RPMI7951 (cell line): ENCODE measurements around the gene TNFRSF4. TPM values are rescaled to one million over a fixed set of nuclear protein-coding genes. Genes with fewer than 3 reads are reported as not detected.

ENCODE experiments used
- DNase-seq: peaks from one replicate; pipeline ENCODE4 v3.0.0-alpha.2; 2012; ENCODE audit warnings: low read depth
- total RNA-seq: library from RNA; depleted of rRNA; stranded (reverse); fragments of >200 nt; shearing (Covaris generic); gene quantifications from 2 replicates; pipeline ENCODE4 v1.2.3, GENCODE V29; 2014

The TNFRSF4 gene
- total RNA-seq, 1 experiment from 2014 or later, result not detected

DNA sequence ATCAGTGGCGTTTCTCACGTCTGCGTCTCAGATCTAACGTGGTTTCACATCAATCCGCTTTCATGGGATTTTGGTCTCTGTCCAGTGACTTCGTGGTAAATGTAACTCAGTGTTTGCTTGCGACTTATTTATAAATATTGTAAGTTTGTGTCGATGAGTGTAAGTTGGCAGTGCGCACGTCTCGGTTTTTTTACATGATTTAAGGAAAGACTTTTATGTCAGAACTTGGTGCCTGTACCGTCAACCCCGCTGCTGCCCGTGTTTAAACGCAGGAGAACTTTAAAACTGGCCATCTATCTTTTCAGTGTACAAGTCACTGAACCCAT is 19.6 kb upstream of the TNFRSF4 start:
- DNase-seq, result no peak

DNA sequence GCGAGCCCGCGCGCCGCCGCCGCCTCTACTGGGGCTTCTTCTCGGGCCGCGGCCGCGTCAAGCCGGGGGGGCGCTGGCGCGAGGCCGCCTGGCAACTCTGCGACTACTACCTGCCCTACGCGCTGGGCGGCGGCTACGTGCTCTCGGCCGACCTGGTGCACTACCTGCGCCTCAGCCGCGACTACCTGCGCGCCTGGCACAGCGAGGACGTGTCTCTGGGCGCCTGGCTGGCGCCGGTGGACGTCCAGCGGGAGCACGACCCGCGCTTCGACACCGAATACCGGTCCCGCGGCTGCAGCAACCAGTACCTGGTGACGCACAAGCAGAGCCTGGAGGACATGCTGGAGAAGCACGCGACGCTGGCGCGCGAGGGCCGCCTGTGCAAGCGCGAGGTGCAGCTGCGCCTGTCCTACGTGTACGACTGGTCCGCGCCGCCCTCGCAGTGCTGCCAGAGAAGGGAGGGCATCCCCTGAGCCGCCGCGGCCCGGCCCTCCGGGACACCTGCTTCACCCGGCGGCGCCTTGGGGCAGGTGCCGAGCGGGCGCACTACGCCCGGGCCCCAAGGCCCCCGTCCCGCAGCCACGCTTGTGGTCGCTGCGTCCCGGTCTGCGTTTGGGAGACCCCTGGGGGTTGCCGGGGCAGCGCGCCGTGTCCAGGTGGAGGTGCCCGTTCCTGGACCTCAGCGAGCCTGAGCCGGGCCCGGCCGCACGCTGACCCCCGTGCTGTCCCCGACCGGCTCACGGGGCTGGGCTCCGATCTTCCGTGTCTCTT is 19.0 kb upstream of the TNFRSF4 start:
- DNase-seq, result no peak

DNA sequence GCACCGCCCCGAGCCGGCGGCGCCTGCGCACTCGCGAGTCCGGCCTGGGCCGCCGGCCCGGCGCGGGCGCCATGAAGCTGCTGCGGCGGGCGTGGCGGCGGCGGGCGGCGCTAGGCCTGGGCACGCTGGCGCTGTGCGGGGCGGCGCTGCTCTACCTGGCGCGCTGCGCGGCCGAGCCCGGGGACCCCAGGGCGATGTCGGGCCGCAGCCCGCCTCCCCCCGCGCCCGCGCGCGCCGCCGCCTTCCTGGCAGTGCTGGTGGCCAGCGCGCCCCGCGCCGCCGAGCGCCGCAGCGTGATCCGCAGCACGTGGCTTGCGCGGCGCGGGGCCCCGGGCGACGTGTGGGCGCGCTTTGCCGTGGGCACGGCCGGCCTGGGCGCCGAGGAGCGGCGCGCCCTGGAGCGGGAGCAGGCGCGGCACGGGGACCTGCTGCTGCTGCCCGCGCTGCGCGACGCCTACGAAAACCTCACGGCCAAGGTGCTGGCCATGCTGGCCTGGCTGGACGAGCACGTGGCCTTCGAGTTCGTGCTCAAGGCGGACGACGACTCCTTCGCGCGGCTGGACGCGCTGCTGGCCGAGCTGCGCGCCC is 18.3 kb upstream of the TNFRSF4 start, which contains the start of gene B3GALT6:
TSS of gene B3GALT6 (plus strand) at position 30 of the 588 bp plus-strand sequence. CDS start at position 72, 42 bp downstream.
- DNase-seq, result no peak

DNA sequence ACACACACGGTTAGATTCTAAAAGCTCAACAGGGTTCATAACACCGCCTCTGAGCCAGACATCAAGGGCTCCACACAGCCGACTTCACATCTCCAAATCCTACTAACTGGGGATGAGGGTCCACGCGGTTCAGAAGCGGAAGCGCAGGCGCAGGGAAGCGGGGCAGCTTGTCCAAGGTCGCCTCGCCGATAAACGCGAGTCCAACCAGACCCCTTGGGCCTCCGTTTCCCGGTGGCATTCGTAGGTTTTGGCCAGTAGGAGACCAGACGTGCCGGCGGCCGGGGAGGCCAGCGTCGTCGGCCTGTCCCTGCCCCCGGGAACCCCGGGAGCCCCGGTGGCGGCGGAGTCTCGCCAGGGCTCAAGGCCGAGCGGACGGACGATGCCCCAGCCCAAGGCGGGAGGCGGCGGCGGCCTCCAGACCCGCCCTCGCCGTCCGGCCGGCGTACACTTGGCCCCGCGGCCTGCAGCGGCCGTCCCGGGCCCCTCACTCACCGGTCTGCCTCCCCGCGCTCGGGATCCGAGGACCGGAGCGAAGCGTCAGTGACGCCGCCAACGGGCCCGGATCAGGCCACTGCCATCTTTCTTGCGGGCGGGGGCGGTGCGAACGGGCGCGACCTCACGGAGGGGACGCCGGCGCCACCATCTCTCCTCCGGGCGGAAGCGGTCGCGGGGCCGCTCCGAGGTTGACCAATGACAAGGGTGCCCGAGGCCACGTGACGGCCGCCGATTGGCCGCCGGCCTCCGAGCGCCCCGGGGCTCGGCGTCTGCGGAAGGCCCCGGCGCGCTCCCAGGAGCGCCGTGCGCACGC is 17.7 kb upstream of the TNFRSF4 start, which contains the start of gene SDF4:
TSS of gene SDF4 (minus strand) at position 602 of the 808 bp plus-strand sequence. CDS start 3,229 bp downstream, outside the sequence.
- peak; percentile 94 for DNase-seq

DNA sequence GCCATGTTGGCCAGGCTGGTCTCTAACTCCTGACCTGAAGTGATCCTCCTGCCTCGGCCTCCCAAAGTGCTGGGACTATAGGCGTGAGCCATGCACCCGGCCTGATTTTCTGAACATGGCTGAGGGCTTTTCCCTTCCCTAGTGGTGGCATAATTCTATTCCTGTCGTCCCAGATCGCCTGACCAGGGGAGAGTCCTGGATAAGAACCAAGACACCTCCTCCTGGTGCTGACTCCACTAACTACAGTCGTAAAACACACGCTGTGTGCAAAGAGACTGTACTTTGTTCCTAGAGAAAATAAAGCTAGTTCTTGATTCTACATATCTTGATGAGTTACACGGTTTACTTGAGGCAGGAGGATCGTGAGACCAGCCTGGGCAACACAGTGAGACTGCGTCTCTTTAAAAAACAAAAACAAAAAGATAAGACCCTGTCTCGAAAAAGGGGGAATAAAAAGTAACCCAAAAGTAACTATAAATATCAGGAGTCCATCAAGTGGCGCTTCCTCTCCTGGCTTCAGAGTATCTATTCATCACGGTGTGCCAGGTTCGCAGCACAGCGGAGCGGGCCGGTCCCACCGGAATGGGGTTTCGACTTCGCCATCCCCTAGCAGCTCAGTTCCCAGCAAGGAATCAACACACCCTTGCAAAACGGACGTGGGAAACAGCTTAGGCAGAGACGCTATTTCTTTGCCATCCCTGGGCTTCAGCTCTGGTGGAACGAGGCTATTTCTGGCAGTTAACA is 16.9 kb upstream of the TNFRSF4 start:
- peak; percentile 69 for DNase-seq

DNA sequence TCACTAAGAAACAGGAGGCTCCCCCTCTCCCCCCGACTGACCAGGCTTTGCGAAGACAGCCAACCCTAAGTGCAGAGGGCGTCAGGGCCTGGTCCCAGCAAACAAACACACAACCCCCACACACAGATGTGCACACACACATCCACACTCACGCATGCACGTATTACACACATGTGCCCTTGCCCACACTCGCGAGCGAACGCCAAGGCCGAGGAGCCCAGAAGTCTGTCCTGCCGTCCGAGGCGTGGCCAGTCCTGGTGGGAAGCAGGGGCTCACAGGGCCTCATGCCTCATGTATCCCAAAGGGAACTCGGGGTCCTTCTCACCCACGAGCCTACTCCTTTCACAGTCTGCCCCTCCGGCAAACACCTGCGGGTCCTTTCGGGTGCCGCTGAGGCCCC is 15.8 kb upstream of the TNFRSF4 start:
- DNase-seq, result no peak

DNA sequence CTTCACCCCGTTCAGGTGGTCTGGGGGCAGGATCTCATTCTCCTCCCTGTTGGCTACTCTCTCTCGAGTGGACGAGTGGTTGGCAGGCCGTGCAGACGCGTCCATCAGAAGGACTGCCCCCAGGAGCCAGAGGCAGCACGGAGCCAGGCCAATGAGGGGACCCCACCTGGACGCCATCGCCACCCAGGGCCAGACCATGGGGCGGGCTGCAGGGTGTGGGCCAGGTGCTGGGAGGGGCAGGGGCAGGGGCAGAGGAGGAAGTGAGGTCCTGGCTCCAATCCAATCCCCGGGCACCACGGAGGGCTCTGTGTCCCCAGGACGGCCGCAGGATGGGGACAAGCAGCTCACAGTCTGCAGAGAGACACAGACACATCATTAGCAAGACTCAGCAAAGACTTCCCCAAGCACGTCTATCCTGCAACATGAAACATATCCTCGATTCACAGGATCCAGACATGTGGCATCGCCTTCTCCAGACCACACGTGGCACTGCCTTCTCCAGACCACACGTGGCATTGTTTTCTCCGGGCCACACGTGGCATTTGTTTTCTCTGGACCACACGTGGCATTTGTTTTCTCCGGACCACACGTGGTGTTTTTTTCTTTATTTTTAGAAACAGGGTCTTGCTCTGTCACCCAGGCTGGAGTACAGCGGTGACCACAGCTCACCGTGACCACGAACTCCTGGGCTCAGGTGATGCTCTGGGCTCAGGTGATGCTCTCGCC is 14.8 kb upstream of the TNFRSF4 start:
- no peak for DNase-seq

DNA sequence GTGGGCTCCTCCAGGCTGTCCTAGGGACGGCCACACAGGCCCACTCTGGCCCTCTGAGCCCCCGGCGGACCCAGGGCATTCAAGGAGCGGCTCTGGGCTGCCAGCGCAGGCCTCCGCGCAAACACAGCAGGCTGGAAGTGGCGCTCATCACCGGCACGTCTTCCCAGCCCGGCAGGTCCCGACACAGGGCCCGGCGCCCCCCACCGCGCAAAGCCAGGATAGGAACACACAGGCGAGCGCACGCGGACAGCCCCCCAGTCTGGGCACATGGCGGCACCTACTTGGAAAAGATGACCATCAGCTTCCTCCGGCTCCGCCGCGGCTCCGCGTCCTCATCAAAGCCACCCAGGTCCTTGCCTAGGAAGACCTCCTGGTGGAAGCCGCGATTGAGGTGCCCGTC is 14.2 kb upstream of the TNFRSF4 start:
- DNase-seq, result no peak

DNA sequence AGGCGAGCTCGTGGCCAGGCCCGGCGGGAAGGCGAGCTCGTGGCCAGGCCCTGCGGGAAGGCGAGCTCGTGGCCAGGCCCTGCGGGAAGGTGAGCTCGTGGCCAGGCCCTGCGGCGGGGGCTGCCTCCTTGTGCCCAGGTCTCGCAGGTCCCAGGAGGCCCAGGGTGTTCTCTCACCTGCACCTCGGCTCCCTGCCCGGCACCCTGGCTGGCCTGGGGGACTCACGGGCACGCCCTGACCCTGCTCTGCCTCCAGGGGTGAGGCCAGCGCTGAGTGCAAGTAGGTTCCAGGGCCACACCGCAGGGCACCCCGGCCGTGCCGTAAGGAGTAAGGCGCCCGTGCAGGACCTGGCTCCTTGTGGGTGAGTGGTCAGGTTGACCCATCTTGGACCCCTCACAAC is 13.4 kb upstream of the TNFRSF4 start:
- DNase-seq, result no peak

DNA sequence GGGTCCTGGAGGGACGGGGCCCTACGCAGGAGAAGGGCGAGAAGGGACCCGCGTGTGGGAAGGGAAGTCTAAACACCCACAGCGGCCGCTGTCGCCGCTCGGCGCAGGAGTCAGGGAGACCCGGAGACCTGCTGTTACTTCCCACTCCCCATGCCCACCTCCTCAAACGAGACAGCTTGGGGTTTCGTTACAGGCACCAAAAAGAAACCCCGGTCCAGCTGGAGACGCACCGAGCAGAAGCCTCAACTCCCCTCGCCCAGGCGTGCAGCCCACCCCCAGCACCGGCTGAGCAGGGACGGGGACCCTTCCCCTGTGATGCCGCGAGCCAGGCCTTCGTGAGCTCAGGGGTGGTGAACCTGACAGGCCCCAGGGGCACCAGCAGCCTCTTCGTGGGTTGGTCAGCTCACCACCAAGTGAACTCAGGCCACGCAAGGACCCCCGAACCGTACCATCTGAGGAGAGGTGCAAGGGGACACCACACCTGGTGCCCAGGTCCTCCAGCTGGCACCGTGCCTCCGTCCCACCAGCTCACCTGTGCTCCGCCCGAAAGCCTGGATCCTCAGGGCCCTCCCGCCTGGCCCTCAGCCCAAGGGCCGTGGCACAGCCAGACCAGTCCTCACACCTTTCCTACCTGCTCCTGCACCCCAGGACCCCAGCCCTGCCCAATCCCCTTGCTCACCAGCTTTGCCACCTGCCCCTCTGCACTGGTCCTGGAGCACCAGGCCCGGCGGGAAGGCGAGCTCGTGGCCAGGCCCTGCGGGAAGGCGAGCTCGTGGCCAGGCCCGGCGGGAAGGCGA is 12.8 kb upstream of the TNFRSF4 start:
- no peak for DNase-seq

DNA sequence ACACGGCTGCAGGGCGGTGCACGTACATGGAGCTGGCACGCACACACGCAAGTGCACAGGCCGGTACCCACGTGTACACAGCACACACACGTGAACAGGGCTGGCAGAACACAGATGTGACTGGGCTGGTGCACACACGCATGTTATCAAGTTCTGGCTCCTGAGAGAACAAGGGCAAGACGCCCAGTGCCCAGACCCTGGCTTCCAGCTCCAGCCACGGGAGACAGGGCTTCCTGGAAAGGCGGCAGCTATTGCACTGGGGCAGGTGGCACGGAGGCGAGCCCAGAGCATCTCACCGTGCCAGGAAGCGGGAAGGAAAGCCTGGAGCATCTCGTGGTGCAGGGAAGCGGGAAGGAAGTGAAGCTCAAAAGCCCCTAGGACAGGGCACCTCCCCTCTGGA is 12.0 kb upstream of the TNFRSF4 start:
- no peak for DNase-seq

DNA sequence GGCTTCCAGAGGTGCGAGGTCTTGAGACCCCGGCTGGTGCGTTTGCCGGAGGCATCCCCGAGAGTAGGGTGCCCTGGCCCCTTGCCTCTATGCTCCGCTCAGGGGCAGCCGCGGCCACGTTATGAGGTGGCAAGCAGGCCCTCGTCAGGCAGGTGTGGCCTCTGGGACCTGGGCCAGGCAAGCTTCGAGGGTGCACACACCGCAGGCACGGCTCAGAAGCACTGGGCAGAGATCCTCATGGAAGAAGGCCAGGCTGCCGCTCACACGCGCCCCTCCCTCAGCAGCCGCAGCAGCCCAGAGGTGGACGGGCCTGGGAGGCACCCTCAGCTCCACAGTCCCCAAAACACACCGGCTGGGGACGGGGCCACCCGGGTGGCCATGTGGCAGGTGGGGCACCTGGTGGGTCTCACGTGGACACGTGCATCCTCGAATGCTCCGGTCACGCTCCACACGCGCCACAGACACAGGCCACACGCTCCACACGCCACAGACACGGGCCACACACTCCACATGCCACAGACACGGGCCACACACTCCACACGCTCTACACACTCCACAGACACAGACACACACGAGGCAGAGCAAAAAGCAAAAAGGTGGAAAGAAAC is 11.4 kb upstream of the TNFRSF4 start:
- DNase-seq, result no peak

DNA sequence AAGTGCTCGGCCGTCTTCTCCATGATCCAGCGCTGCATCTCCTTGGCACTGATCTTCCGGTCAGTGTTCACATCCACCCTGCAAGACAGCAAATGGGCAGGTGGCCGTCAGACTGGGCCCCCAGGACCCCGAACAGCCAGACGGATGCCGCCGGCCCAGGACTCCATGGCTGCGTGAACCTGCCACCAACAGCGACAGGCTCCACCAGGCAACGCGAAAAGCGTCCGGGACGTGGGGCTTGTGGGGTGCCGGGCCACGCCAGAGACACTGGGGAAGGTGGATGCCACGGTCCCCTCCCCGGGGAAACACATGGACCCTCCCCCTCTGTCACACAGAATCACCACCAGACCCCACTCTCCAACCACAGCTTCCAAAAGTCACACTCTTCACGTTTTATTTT is 9.9 kb upstream of the TNFRSF4 start:
- no peak for DNase-seq

DNA sequence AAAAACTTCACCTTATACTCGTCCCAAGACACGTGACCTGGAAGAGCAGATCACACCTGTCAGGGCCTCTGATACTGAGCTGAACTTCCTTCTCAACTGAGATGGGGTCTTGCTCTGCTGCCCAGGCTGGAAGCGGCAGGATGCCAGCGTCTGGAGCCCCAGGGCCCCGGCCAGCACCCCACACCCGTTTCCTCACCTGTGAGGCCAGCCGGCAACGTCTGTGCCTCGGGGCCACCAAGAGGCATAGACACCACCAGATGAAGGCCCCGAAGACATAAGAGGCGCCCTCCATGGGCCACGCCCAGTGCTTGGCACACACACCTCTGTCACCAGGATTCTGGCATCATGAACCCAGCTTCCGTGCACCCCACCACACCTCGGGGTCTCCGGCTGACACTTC is 9.4 kb upstream of the TNFRSF4 start:
- DNase-seq, result no peak

DNA sequence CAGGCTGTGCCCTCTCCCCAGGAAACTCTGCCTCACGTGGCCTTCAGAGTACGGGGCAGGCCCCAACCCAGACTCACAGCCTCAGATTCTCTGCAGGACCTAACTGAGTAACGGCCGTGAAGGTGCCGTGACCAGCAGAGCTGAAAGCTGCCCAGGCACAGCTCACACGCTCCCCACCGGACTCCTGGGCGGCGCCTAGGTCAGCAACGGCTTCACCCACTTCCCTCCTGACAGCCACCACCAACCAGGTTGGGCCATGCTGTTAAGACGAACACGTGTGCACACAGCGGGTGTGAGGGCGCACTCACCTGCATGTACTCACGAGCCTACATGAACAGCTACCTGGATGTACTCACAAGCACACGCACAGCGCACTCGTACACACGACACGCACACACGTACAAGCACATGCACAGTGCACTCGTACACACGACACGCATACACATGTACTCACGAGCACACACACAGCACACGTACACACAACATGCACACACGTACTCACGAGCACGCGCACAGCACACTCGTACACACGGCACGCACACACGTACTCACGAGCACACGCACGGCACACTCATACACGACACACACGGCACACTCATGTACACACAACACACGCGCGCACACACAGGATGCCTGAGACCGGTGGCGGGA is 8.7 kb upstream of the TNFRSF4 start:
- no peak for DNase-seq

DNA sequence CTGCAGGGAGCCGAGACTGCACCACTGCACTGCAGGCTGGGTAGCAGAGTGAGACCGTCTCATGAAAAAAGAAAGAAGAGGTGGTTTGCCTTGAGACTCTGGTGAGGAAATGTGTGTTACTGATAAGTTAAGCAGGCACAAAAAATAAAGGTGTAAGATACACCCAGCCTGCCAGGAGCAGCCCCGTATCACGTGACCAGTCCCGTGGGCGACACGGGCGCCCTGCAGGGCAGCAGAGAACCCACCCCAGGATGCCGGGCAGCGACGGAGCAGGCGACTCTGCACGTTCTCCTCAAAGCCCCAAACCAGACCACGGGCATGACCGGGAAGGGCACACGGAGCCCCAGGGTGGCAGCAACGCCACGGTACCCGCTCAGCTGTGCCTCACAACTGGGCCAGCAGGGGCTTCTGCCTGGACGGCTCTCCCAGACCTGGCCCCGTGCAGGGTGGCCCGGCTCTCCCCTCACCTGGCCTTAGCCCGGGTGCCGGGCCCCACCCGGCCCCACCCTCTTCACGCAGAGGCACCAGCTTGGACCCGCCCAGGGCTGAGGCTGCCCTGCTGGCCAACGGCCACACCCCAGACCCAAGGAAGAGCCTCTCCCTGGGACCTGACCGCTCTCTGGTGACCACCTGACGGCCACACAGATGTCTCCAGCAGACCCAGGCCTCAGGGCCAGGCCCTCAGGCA is 8.1 kb upstream of the TNFRSF4 start:
- DNase-seq, result no peak

DNA sequence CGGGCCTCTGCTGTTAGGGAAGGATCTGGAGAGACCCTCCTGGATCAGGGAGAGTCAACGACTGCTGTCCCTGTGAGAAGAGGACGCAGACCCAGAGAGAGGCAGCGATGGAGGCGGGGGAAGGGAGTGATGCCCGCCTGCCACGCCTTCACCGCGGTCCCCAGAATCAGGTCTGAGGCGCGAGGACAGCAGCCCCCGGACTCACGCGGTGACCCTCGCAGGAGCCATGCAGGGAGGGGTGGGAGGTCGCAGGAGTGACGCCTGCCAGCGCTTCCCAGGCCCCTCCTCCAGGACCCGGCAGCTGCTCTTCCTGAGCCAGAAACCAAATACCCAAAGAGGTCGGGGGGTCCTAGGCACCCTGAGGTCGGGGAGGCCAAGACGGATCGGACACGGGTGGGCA is 6.2 kb upstream of the TNFRSF4 start:
- DNase-seq, result no peak

DNA sequence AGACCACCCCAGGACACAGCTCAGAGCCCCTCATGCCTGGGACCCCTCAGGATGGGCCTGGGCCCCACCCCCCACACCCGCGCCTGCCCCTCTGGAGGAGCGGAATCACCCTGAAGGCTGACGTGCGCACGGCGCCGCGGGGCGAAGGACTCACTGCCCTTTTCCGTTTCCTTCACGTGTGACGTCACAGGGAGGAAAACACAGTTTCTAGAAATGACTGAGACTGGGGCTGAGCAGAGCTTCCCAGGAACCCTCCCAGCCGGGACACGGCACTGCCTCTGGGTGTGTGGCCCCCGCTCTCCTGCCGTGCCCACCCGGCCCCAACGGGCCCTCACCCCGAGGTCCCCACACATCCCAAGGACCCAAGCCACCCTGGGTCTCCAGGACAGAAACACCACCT is 5.4 kb upstream of the TNFRSF4 start:
- no peak for DNase-seq
